NB4 (cell line): ENCODE measurements around the gene ACADL.
A peak's percentile ranks its signal among the peaks of the same experiment; 100 is the strongest.
"Not testable (repeated sequence)": the region's sequence is repeated elsewhere in the genome, so short reads cannot be mapped to it uniquely, and the experiment has no call there.

Experiments used
- DNase-seq: peaks from one replicate; pipeline ENCODE4 v3.0.0; 2010; ENCODE audit warnings: low read depth
- H3K4me3 ChIP-seq: one replicate; pipeline ENCODE4 v1.5.1; 2011; ENCODE audit warnings: mild to moderate bottlenecking, low read depth, low read length, moderate library complexity
- MYC ChIP-seq: IDR thresholded peaks from 2 replicates; pipeline ENCODE4 v1.6.1; 2011; ENCODE audit warnings: low read depth, low read length
- POLR2A ChIP-seq: IDR thresholded peaks from 2 replicates; pipeline ENCODE4 v1.6.1; 2011; ENCODE audit warnings: mild to moderate bottlenecking; ENCODE audit not compliant: insufficient read length; ENCODE audit errors: extremely low read depth
- TF ChIP-seq, protein P1 (sequence below): IDR thresholded peaks from 2 replicates; pipeline ENCODE4 v1.6.1; 2011; ENCODE audit warnings: low read depth, low read length
- TF ChIP-seq, protein P2 (sequence below): IDR thresholded peaks from one replicate; pipeline ENCODE4 v1.5.1; 2012; ENCODE audit warnings: low read depth, low read length

The ACADL gene

DNA sequence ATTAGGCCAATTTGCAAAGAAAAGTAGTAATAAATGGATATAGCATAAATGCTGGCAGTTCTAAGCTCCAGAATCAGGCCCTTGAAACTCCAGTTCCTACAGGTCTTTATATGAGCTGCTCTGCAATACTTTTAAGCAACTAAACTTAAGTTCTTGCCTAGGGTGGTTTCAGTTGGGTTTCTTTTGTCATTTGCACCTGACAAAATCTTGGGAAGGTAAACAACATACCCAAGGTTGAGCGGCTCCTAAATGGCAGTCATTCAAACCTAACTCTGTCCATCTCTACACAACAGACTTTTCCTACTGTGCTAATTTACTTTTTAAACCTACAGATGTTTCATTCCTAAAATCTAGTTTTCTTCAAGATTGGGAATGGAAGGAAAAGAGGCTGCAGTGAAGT lies 44.8 kb downstream of the ACADL start:
- TF ChIP-seq, protein P1, sequence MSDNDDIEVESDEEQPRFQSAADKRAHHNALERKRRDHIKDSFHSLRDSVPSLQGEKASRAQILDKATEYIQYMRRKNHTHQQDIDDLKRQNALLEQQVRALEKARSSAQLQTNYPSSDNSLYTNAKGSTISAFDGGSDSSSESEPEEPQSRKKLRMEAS: no peak
- TF ChIP-seq, protein P2, sequence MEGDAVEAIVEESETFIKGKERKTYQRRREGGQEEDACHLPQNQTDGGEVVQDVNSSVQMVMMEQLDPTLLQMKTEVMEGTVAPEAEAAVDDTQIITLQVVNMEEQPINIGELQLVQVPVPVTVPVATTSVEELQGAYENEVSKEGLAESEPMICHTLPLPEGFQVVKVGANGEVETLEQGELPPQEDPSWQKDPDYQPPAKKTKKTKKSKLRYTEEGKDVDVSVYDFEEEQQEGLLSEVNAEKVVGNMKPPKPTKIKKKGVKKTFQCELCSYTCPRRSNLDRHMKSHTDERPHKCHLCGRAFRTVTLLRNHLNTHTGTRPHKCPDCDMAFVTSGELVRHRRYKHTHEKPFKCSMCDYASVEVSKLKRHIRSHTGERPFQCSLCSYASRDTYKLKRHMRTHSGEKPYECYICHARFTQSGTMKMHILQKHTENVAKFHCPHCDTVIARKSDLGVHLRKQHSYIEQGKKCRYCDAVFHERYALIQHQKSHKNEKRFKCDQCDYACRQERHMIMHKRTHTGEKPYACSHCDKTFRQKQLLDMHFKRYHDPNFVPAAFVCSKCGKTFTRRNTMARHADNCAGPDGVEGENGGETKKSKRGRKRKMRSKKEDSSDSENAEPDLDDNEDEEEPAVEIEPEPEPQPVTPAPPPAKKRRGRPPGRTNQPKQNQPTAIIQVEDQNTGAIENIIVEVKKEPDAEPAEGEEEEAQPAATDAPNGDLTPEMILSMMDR: no peak
- TF ChIP-seq POLR2A (no peak), MYC (no peak)
- no peak overlapping the region for H3K4me3 ChIP-seq
- DNase-seq: no peak

DNA sequence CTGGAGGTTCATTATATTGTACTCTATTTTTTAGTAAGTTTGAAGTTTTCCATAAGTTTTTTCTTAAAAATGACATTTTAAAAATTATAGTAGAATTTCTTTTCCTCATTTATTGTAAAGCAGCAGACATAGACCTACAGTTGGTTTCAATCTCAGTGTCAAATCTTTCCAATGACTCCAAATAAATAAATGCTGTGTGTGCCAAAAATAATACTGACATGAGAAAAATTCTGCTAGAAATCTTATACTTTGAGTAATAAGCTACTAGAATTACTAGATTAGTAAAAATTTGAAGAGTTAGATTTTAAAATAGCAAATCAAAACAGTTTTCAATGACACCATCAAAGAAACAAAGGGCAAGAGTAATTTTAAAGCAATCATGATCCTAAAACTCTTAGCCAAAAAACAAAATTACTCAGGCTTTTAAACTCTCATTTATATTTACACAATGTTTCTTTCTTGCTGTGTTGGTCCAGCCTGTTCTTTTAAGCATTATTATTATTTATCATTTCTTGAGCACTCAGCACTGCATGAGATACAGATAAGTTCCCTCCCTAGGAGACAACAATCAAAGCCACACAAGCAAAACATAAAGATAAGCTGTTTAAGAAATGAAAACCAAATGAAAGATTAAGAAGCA lies 45.8 kb downstream of the ACADL start:
- TF ChIP-seq, protein P1: no peak
- no peak for TF ChIP-seq MYC
- TF ChIP-seq POLR2A: no peak
- TF ChIP-seq, protein P2: no peak
- no peak overlapping the region for H3K4me3 ChIP-seq
- no peak for DNase-seq

DNA sequence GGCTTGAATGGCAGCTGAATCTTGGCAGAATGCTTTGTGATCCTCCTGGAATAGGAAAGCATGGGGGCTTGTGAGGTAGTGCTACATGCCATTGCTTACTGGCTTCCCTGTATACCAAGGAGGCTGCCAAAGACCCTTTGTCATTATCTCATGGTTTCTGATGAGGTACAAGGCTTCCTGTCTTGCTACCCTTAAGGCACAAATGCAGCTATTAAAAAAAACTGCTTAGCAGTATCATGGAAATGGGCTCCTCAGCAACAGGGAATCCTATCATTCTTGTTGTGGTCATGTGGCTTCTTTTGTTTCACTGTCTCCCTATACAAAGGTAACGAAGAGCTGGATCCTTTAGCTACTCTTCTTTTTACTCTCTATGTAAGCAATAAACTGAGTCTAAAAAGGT lies 47.5 kb downstream of the ACADL start:
- TF ChIP-seq, protein P1: no peak
- TF ChIP-seq, protein P2: no peak
- no peak for TF ChIP-seq POLR2A
- TF ChIP-seq MYC: no peak
- no peak overlapping the region for H3K4me3 ChIP-seq
- DNase-seq: no peak

DNA sequence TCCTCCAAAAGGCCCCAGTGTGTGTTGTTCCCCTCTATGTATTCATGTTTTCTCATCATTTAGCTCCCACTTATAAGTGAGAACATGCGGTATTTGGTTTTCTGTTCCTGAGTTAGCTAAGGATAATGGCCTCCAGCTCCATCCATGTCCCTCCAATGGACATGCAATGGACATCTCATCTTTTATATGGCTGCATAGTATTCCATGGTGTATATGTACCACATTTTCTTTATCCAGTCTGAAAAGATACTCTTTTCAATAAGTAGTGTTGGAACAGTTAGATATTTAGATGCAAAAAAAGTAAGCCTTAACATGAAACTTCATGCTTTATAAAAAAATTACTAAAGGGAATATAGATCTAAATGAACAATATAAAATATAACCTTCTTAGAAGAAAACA lies 48.1 kb downstream of the ACADL start:
- H3K4me3 ChIP-seq, DNase-seq: not testable (repeated sequence)

DNA sequence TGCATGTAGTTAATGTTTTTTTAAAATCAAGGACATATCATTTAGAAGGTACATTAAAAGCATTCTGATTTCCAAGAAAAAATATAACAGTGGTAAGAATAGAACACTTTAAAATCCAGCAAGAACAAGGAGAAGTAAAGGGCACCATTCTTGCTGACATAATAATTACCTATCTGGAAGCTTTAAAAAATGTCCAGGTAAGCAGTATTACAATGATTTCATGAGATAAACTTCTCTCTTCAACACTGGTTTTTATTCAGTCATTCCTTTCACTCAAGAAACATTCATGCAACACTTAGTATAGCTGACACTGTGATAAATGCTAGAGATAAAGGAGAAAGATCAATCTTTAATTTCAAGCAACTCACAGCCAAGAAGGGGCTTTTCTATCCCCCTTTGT lies 51.2 kb downstream of the ACADL start:
- TF ChIP-seq POLR2A: no peak
- TF ChIP-seq, protein P2: no peak
- TF ChIP-seq, protein P1: no peak
- no peak for TF ChIP-seq MYC

DNA sequence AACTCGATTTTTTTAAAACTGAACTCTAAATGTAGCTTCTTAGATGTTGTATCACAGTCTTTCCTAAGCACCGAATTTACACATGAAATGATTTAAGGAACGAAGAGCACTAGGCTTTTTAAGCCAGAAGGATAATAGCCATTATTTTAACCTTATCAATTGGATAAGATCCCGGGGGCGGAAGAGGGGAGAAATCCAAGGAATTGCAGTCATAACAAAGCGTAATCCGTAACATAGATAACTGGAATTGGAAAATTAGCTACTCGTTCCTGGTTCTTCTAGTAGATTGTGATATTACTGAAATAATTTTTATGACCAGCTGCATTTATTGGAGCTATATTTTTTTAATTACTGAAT lies 53.0 kb downstream of the ACADL start:
- DNase-seq: no peak
- TF ChIP-seq POLR2A (no peak), MYC (no peak)
- TF ChIP-seq, protein P2: no peak
- TF ChIP-seq, protein P1: no peak
- peak overlapping the region; percentile 63 for H3K4me3 ChIP-seq

More for the DNA sequence above, 51.2 kb downstream of the ACADL start:
- no peak overlapping the region for H3K4me3 ChIP-seq
- no peak for DNase-seq
